Tibial artery (tissue), 4 donors: ENCODE measurements around the gene RADIL.
"Not testable (repeated sequence)": the region's sequence is repeated elsewhere in the genome, so short reads cannot be mapped to it uniquely, and the experiment has no call there.

ENCODE experiments used
- DNase-seq, 2 donors: peaks; one replicate each; pipeline ENCODE4 v3.0.0-alpha.2; 2019
- H3K27ac ChIP-seq, 2 donors: fragments of 200-600 bp; sonication (generic) in 1 of 2; 1 replicate in 1 of 2; 2 replicates in 1 of 2; pipeline ENCODE4 v1.5.1; 2018 to 2019; ENCODE audit warnings: mild to moderate bottlenecking in 1 of 2
- H3K27me3 ChIP-seq, 2 donors: fragments of 200-600 bp; sonication (generic) in 1 of 2; one replicate each; pipeline versions ENCODE4 v1.5.1 to v1.6.0; 2016 to 2019
- H3K36me3 ChIP-seq, 3 donors: fragments of 200-600 bp; sonication (generic) in 2 of 3; one replicate each; pipeline ENCODE4 v1.5.1; 2016 to 2019; ENCODE audit warnings: mild to moderate bottlenecking in 2 of 3
- H3K4me1 ChIP-seq, 4 donors: fragments of 200-600 bp; sonication (generic) in 2 of 4; 1 replicate in 3 of 4; 2 replicates in 1 of 4; pipeline ENCODE4 v1.5.1; 2016 to 2019
- H3K4me3 ChIP-seq, 2 donors: fragments of 200-600 bp; sonication (generic) in 1 of 2; 1 replicate in 1 of 2; 2 replicates in 1 of 2; pipeline ENCODE4 v1.5.1; 2018 to 2019; ENCODE audit warnings: mild to moderate bottlenecking in 2 of 2
- H3K9me3 ChIP-seq, 3 donors: fragments of 200-600 bp; sonication (generic) in 1 of 3; one replicate each; pipeline ENCODE4 v1.5.1; 2016 to 2019
- intact Hi-C: fragments of 100-400 bp; cut with DNase I; formaldehyde crosslinking; loops from one replicate; pipeline ENCODE4 v1.15.0; 2023; ENCODE audit warnings: low total_unique reads
- TF ChIP-seq, protein P1 (sequence below), 2 experiments: fragments of 200-600 bp in 1 of 2; fragments of 450-650 bp in 1 of 2; IDR thresholded peaks; one replicate each; pipeline ENCODE4 v1.5.1; 2017 to 2019; ENCODE audit warnings: antibody characterized with exemption in 2 of 2, mild to moderate bottlenecking in 1 of 2, moderate library complexity in 1 of 2

Gene RADIL

DNA sequence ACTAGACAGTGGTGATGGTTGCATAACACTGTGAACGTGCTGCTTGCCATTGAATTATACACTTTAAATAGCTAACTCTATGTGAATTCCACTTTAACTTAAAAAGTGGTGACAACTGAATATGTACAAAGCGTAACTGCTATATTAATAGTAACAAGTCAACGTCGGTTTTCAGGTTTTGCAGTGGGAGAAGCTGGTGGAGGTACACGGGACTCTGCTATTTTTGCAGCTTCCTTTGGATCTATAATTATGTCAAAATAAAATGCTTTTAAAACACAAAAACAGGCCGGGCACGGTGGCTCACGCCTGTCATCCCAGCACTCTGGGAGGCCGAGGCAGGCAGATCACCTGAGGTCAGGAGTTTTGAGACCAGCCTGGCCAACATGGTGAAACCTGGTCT lies 87.1 kb downstream of the RADIL start:
- peaks cover 0 to 7% (median 2%) of the 10 kb centered on the region in 4 donors for H3K4me1 ChIP-seq
- TF ChIP-seq, protein P1, sequence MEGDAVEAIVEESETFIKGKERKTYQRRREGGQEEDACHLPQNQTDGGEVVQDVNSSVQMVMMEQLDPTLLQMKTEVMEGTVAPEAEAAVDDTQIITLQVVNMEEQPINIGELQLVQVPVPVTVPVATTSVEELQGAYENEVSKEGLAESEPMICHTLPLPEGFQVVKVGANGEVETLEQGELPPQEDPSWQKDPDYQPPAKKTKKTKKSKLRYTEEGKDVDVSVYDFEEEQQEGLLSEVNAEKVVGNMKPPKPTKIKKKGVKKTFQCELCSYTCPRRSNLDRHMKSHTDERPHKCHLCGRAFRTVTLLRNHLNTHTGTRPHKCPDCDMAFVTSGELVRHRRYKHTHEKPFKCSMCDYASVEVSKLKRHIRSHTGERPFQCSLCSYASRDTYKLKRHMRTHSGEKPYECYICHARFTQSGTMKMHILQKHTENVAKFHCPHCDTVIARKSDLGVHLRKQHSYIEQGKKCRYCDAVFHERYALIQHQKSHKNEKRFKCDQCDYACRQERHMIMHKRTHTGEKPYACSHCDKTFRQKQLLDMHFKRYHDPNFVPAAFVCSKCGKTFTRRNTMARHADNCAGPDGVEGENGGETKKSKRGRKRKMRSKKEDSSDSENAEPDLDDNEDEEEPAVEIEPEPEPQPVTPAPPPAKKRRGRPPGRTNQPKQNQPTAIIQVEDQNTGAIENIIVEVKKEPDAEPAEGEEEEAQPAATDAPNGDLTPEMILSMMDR (IDR thresholded peaks at IDR 0.05), result no peak
- no peak overlapping the region for H3K27ac ChIP-seq
- peaks cover under 1 to 11% (median 8%) of the 10 kb centered on the region in 3 donors for H3K36me3 ChIP-seq
- intact Hi-C loops, result loop anchor here (5.0 kb wide), 2 partner anchors 86 to 291 kb away; partner anchors contain the start of gene RADIL
- H3K27me3 ChIP-seq, result no peaks in the 10 kb centered on the region
- no peak for DNase-seq
- no peaks in the 10 kb centered on the region for H3K9me3 ChIP-seq
- no peak overlapping the region for H3K4me3 ChIP-seq

- intact Hi-C loops, result loop anchor here (5.0 kb wide), 2 partner anchors 88 to 293 kb away; partner anchors contain the start of gene RADIL
- Histone ChIP-seq H3K9me3 (no peaks in the 10 kb centered on the region), H3K36me3 (peaks cover 16 to 28% (median 25%) of the 10 kb centered on the region in 3 donors), H3K27me3 (no peaks in the 10 kb centered on the region), H3K4me3 (no peak overlapping the region), H3K4me1 (peaks cover 0 to 7% (median 2%) of the 10 kb centered on the region in 4 donors), H3K27ac (no peak overlapping the region)
- no peak for DNase-seq
- TF ChIP-seq, protein P1 (IDR thresholded peaks at IDR 0.05), result no peak
These were observed 88.7 kb downstream of the RADIL start for GRCh38 chr7:4794591-4795350.

DNA sequence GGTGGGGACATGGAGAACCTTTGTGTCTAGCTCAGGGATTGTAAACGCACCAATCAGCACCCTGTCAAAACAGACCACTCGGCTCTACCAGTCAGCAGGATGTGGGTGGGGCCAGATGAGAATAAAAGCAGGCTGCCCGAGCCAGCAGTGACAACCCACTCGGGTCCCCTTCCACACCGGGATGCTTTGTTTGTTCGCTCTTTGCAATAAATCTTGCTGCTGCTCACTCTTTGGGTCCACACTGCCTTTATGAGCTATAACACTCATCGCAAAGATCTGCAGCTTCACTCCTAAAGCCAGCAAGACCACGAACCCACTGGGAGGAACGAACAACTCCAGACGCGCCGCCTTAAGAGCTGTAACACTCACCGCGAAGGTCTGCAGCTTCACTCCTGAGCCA lies 89.3 kb downstream of the RADIL start:
- H3K4me1 ChIP-seq, intact Hi-C loops, H3K4me3 ChIP-seq, H3K27me3 ChIP-seq, H3K27ac ChIP-seq, DNase-seq, H3K9me3 ChIP-seq: not testable (repeated sequence)
- peaks cover 19 to 33% (median 31%) of the 10 kb centered on the region in 3 donors for H3K36me3 ChIP-seq

GRCh38 chr7:4793385-4793993 lies 90.0 kb downstream of the RADIL start:
- H3K4me1 ChIP-seq, H3K27ac ChIP-seq, DNase-seq, H3K4me3 ChIP-seq, intact Hi-C loops, H3K27me3 ChIP-seq, H3K9me3 ChIP-seq: not testable (repeated sequence)
- peaks cover 23 to 39% (median 38%) of the 10 kb centered on the region in 3 donors for H3K36me3 ChIP-seq

DNA sequence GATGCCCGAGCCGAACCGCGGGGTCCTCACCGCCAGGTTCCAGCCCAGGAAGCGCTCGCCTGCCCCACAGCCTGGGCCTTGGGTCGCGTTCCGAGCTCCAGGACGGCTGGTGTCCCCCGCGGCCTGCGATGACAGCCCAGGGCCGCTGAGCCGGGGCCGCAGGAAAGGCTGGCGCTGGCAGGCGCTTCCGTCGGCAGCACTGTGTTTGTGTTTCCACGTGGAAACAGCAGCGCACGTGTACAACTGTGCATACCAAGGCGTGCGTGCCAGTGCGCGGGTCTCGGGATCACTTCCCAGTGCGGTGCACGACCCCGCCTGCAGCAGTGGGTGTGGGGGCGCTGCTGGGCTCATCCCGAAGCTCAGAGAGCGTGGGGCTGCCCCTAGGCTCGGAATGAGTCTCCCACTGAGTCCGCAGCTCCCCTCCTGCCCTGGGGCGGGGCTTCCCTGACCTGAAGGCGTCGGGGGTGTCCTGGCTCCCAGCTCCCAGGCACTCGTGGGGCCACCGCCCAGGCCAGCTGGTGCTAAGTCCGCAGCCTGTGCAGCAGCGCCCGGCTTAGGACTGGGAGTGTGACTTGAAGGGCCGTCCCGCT lies 90.9 kb downstream of the RADIL start:
- intact Hi-C loops, result no loop called here
- TF ChIP-seq, protein P1 (IDR thresholded peaks at IDR 0.05), result no peak
- Histone ChIP-seq H3K36me3 (peaks cover 32 to 47% (median 46%) of the 10 kb centered on the region in 3 donors), H3K27me3 (no peaks in the 10 kb centered on the region), H3K9me3 (no peaks in the 10 kb centered on the region), H3K4me1 (peaks cover 0 to 7% (median 2%) of the 10 kb centered on the region in 4 donors), H3K27ac (peak overlapping the region in 1 of 2 donors; percentile 54), H3K4me3 (peak overlapping the region; percentile 47 to 49)
- DNase-seq, result no peak

- Histone ChIP-seq H3K27ac (peak overlapping the region in 1 of 2 donors; percentile 54), H3K9me3 (no peaks in the 10 kb centered on the region), H3K36me3 (peaks cover 39 to 54% (median 53%) of the 10 kb centered on the region in 3 donors), H3K4me1 (peaks cover 0 to 7% (median 2%) of the 10 kb centered on the region in 4 donors), H3K27me3 (no peaks in the 10 kb centered on the region), H3K4me3 (peak overlapping the region; percentile 47 to 49)
- peak; percentile 75 to 89 for DNase-seq
- TF ChIP-seq, protein P1 (IDR thresholded peaks at IDR 0.05), result peak; percentile 52 to 64
- intact Hi-C loops, result no loop called here
These were observed 91.6 kb downstream of the RADIL start for GRCh38 chr7:4791738-4792536.
